Upper lobe of right lung (tissue), 1 donor: ENCODE results near the gene POLR2L. TPM values are rescaled to one million over a fixed set of nuclear protein-coding genes. Genes with fewer than 3 reads are reported as not detected.

Experiments
- ATAC-seq: fragments of 200-7000 bp; cut with Tn5 transposase; one replicate; pipeline ENCODE4 v1.9.1; 2020; ENCODE audit warnings: mild to moderate bottlenecking, moderate library complexity
- DNase-seq: peaks from one replicate; pipeline ENCODE4 v3.0.0-alpha.2; 2020
- H3K27ac ChIP-seq: fragments of 200-600 bp; one replicate; pipeline ENCODE4 v1.8.0; 2022
- H3K27me3 ChIP-seq: fragments of 200-600 bp; one replicate; pipeline ENCODE4 v1.8.0; 2022; ENCODE audit warnings: mild to moderate bottlenecking
- H3K36me3 ChIP-seq: fragments of 200-600 bp; one replicate; pipeline ENCODE4 v1.8.0; 2022
- H3K4me1 ChIP-seq: fragments of 200-600 bp; one replicate; pipeline ENCODE4 v1.8.0; 2022
- H3K4me3 ChIP-seq: fragments of 200-600 bp; one replicate; pipeline ENCODE4 v1.8.0; 2022; ENCODE audit warnings: mild to moderate bottlenecking
- H3K9me3 ChIP-seq: fragments of 200-600 bp; one replicate; pipeline ENCODE4 v1.8.0; 2022
- CTCF ChIP-seq: fragments of 200-600 bp; IDR thresholded peaks from one replicate; pipeline ENCODE4 v1.8.0; 2022; ENCODE audit warnings: antibody characterized with exemption
- intact Hi-C: fragments of 100-400 bp; cut with DNase I; formaldehyde crosslinking; loops from one replicate; pipeline ENCODE4 v1.11.0; 2022
- total RNA-seq: library from RNA; stranded (reverse); fragmentation: NEBNext Ultra II Directional; extraction: Animal tissue kit (Norgen Biotek cat#: 25700); gene quantifications from one replicate; pipeline ENCODE4 v1.2.1, GENCODE V29; 2021
- donor health status: DM: no; HTN: yes; CAD: no; lungs with severe emphysema.

POLR2L gene
- total RNA-seq, 1 donor from 2014 or later = 138 TPM

- Histone ChIP-seq H3K27ac (peak overlapping the region; percentile 93), H3K9me3 (no peaks in the 10 kb centered on the region), H3K27me3 (no peaks in the 10 kb centered on the region), H3K4me1 (peaks cover 23% of the 10 kb centered on the region), H3K36me3 (no peaks in the 10 kb centered on the region), H3K4me3 (peak overlapping the region; percentile 68)
- intact Hi-C loops = no loop called here
- DNase-seq (no peak), ATAC-seq (no peak)
- no peak for TF ChIP-seq CTCF
Measured at GRCh38 chr11:804599-804964, 37.7 kb downstream of the POLR2L start.

- Histone ChIP-seq H3K4me3 (peak overlapping the region; percentile 68), H3K27me3 (no peaks in the 10 kb centered on the region), H3K4me1 (peaks cover 23% of the 10 kb centered on the region), H3K9me3 (no peaks in the 10 kb centered on the region), H3K27ac (no peak overlapping the region), H3K36me3 (no peaks in the 10 kb centered on the region)
- intact Hi-C loops = no loop called here
- no peak for DNase-seq
- no peak for ATAC-seq
- TF ChIP-seq CTCF = no peak
Measured at GRCh38 chr11:803770-804598, 38.3 kb downstream of the POLR2L start.

GRCh38 chr11:803467-803742 lies 38.9 kb downstream of the POLR2L start:
- Histone ChIP-seq H3K4me1 (peaks cover 19% of the 10 kb centered on the region), H3K27ac (no peak overlapping the region), H3K27me3 (no peaks in the 10 kb centered on the region), H3K36me3 (no peaks in the 10 kb centered on the region), H3K9me3 (no peaks in the 10 kb centered on the region), H3K4me3 (no peak overlapping the region)
- intact Hi-C loops = no loop called here
- ATAC-seq = no peak
- DNase-seq = no peak
- TF ChIP-seq CTCF = no peak

- Histone ChIP-seq H3K27me3 (no peaks in the 10 kb centered on the region), H3K4me1 (peaks cover 15% of the 10 kb centered on the region), H3K27ac (no peak overlapping the region), H3K9me3 (no peaks in the 10 kb centered on the region), H3K4me3 (no peak overlapping the region), H3K36me3 (no peaks in the 10 kb centered on the region)
- intact Hi-C loops = no loop called here
- ATAC-seq (no peak), DNase-seq (no peak)
- TF ChIP-seq CTCF = no peak
Measured at GRCh38 chr11:802693-803466, 39.4 kb downstream of the POLR2L start.

GRCh38 chr11:802018-802617 lies 40.2 kb downstream of the POLR2L start:
- no peak overlapping the region for H3K4me3 ChIP-seq
- intact Hi-C loops = no loop called here

More at GRCh38 chr11:802018-802617, 40.2 kb downstream of the POLR2L start:
- H3K4me1 ChIP-seq = peaks cover 17% of the 10 kb centered on the region
- H3K27ac ChIP-seq = no peak overlapping the region
- H3K9me3 ChIP-seq = no peaks in the 10 kb centered on the region
- no peak for TF ChIP-seq CTCF
- no peaks in the 10 kb centered on the region for H3K27me3 ChIP-seq
- ATAC-seq (no peak), DNase-seq (no peak)
- H3K36me3 ChIP-seq = no peaks in the 10 kb centered on the region
